BLaER1 (cell line): ENCODE data around the gene VDAC2.
"Not testable (repeated sequence)": the region's sequence is repeated elsewhere in the genome, so short reads cannot be mapped to it uniquely, and the experiment has no call there.

ENCODE experiments used
- H3K27ac ChIP-seq: shearing (Covaris generic); formaldehyde crosslinking; 2 replicates; pipeline ENCODE4 v1.8.1; 2022
- H3K27me3 ChIP-seq: shearing (Covaris generic); formaldehyde crosslinking; 2 replicates; pipeline ENCODE4 v1.8.1; 2022
- H3K36me3 ChIP-seq: shearing (Covaris generic); formaldehyde crosslinking; 2 replicates; pipeline ENCODE4 v1.8.1; 2022
- H3K4me1 ChIP-seq: shearing (Covaris generic); formaldehyde crosslinking; 2 replicates; pipeline ENCODE4 v1.8.1; 2022
- H3K4me2 ChIP-seq: shearing (Covaris generic); formaldehyde crosslinking; 2 replicates; pipeline ENCODE4 v1.8.1; 2022
- H3K4me3 ChIP-seq: shearing (Covaris generic); formaldehyde crosslinking; 2 replicates; pipeline ENCODE4 v1.8.1; 2022
- H3K9ac ChIP-seq: shearing (Covaris generic); formaldehyde crosslinking; 2 replicates; pipeline ENCODE4 v1.8.1; 2022
- H3K9me3 ChIP-seq: shearing (Covaris generic); formaldehyde crosslinking; 2 replicates; pipeline ENCODE4 v1.8.1; 2022
- H4K20me1 ChIP-seq: shearing (Covaris generic); formaldehyde crosslinking; 2 replicates; pipeline ENCODE4 v1.8.1; 2022
- Cebpa-rat ChIP-seq: shearing (Covaris generic); IDR thresholded peaks from 2 replicates; pipeline ENCODE4 v1.8.1; 2022

VDAC2 gene

DNA sequence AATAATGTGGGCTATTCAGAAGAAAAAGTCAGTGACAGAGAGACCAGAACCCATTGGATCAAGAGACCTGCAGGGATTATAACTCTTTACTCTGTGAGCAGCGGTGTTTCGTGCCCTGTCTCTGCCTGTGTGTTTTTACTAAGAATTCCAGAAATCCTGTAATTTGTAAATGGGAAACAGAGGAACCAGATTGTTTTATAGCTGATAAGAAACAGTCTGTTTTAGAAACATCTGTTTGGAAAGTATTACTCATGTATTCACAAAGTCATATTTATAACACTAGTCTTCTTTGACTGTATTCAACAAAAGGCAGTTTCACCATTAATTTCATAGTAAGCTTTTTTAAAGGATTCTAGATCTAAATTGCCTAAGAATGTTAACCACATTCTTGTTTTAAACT, 30.0 kb upstream of the VDAC2 start:
- H3K4me2 ChIP-seq, result no peak overlapping the region
- H3K9ac ChIP-seq, result no peak overlapping the region
- peaks cover 10% of the 10 kb centered on the region; the same call in 1 of the 2 replicates for H4K20me1 ChIP-seq
- no peaks in the 10 kb centered on the region for H3K27me3 ChIP-seq
- H3K4me3 ChIP-seq, result no peak overlapping the region
- no peak for TF ChIP-seq Cebpa-rat
- peaks cover 72% of the 10 kb centered on the region for H3K36me3 ChIP-seq
- no peak overlapping the region for H3K27ac ChIP-seq
- no peaks in the 10 kb centered on the region for H3K9me3 ChIP-seq
- no peaks in the 10 kb centered on the region for H3K4me1 ChIP-seq

DNA sequence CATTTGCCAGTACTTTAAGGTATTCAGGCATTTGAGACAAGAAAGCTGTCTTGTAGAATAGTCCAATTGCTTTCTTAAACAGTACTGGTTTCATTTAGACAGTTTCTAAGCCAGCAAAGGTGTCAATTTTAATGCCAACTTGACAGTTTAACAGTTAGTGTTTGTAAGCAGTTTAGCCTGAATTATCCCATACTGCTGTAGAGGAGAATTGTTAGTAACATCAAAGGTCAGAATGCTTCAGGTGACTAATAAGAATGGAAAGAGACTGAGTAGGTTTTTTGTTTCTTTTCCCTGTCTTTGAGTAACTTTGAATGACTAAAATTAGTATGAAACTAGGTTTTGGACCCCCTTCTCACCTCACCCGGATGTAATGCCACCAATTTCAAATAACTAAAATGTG, 29.5 kb upstream of the VDAC2 start:
- Histone ChIP-seq H3K4me3 (no peak overlapping the region), H3K9me3 (no peaks in the 10 kb centered on the region), H3K27me3 (no peaks in the 10 kb centered on the region), H3K9ac (no peak overlapping the region), H3K36me3 (peaks cover 67% of the 10 kb centered on the region), H3K4me1 (no peaks in the 10 kb centered on the region), H3K27ac (no peak overlapping the region), H3K4me2 (no peak overlapping the region), H4K20me1 (peaks cover 10% of the 10 kb centered on the region; the same call in 1 of the 2 replicates)
- TF ChIP-seq Cebpa-rat, result no peak

DNA sequence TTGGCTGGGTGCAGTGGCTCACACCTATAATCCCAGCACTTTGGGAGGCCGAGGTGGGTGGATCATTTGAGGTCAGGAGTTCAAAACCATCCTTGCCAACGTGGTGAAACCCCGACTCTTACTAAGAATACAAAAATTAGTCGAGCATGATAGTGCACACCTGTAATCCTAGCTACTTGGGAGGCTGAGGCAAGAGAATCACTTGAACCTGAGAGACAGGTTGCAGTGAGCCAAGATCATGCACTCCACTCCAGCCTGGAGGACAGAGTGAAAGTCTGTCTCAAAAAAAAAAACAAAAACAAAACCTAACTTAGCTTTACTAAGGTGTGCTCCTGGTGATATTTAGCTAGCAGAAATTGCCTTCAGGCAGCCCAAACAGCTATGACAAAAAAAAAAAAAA, 24.3 kb upstream of the VDAC2 start:
- H3K4me3 ChIP-seq, result no peak overlapping the region
- no peak overlapping the region for H3K4me2 ChIP-seq
- H3K9ac ChIP-seq, result no peak overlapping the region
- H3K4me1 ChIP-seq, result no peaks in the 10 kb centered on the region
- no peaks in the 10 kb centered on the region for H3K27me3 ChIP-seq
- no peaks in the 10 kb centered on the region for H3K9me3 ChIP-seq
- H3K36me3 ChIP-seq, result peaks cover 29% of the 10 kb centered on the region
- no peak for TF ChIP-seq Cebpa-rat
- no peak overlapping the region for H3K27ac ChIP-seq
- H4K20me1 ChIP-seq, result no peaks in the 10 kb centered on the region

DNA sequence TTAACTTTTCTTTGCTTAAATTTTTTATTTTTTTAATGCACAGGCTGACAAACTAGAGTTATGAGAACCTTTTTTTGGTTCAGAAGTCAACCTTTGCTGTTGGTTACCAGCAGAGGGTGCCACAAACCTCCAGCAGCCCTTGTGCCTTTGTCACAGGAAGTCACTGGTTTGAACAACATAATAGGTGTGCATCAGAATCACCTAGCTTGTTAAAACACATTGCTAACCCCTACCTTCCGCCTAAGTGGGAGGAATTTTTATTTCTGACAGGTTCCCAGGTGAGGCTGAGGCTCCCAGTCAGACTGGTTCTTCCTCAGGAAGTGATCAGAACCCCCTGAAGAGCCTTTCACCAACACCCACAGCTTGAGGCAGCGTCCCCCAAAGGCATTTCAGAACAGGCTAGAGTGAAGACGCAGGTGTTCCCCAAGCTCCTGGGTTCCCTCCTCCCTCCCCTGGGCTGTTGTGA, 22.6 kb upstream of the VDAC2 start:
- no peak overlapping the region for H3K27ac ChIP-seq
- no peak overlapping the region for H3K4me2 ChIP-seq
- no peaks in the 10 kb centered on the region for H3K9me3 ChIP-seq
- peaks cover 27% of the 10 kb centered on the region for H3K36me3 ChIP-seq
- H3K4me3 ChIP-seq, result no peak overlapping the region
- no peaks in the 10 kb centered on the region for H3K4me1 ChIP-seq
- TF ChIP-seq Cebpa-rat, result no peak
- H3K9ac ChIP-seq, result no peak overlapping the region
- H4K20me1 ChIP-seq, result no peaks in the 10 kb centered on the region
- no peaks in the 10 kb centered on the region for H3K27me3 ChIP-seq

DNA sequence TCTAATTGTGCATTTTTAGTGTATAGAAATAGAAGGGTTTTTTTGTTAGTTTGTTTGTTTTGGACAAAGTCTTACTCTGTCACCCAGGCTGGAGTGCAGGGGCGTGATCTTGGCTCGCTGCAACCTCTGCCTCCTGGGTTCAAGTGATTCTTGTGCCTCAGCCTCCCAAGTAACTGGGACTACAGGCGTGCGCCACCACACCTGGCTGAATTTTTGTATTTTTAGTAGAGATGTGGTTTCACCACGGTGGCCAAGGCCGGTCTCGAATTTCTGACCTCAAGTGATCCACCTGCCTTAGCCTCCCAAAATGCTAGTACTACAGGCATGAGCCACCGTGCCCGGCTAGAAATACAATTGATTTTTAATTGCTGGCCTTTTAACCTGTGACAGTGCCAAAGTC, 22.1 kb upstream of the VDAC2 start:
- H3K4me1 ChIP-seq, H3K27ac ChIP-seq, H3K4me3 ChIP-seq, H3K9ac ChIP-seq, H4K20me1 ChIP-seq, H3K4me2 ChIP-seq, H3K9me3 ChIP-seq, H3K27me3 ChIP-seq: not testable (repeated sequence)
- H3K36me3 ChIP-seq, result peaks cover 22% of the 10 kb centered on the region; the same call in 1 of the 2 replicates

DNA sequence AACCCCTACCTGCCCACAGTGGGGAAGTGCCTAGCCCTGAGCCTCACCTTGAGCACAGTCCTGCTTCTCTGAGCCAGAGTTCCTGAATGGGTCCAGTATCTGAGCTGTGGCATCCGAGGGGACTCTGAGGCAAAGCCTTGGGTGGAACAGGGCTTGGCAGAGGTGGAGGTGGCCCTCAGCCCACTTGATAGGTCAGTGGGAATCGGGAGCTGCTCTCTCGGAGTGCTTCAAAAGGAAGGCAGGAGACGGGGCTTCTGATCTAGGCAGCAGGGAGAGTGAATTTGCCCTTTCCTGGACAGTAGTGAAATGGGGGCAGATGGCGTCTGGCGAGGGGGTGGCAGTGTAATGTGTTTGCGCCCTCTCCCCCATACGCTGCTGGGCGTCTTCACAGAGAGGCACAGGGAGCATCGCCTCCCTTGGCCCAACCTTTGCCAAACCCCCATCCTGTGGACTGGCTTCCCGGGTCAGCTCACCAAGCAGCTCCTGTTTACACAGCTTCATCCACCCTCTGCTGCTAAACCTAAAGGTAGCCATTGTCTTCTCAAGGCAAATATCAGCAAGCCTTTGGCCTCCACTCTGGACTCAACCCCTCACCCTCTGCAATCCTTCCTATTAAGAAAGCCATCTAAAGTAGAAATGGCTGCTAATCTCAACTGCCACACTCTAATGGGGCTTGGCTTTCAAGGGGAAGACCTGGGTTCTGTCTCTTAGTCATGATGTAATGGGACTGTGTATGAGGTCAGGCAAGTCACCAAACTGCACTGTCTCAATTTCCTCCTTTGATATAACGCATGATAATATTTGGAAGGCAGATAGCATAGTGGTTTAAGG, 21.1 kb upstream of the VDAC2 start:
- H3K27me3 ChIP-seq, result no peaks in the 10 kb centered on the region
- H3K4me3 ChIP-seq, result no peak overlapping the region
- H3K4me2 ChIP-seq, result no peak overlapping the region
- H3K9me3 ChIP-seq, result no peaks in the 10 kb centered on the region
- no peak overlapping the region for H3K27ac ChIP-seq
- H3K36me3 ChIP-seq, result peaks cover 19% of the 10 kb centered on the region; the same call in 1 of the 2 replicates
- no peaks in the 10 kb centered on the region for H4K20me1 ChIP-seq
- no peak overlapping the region for H3K9ac ChIP-seq
- TF ChIP-seq Cebpa-rat, result no peak
- no peaks in the 10 kb centered on the region for H3K4me1 ChIP-seq

DNA sequence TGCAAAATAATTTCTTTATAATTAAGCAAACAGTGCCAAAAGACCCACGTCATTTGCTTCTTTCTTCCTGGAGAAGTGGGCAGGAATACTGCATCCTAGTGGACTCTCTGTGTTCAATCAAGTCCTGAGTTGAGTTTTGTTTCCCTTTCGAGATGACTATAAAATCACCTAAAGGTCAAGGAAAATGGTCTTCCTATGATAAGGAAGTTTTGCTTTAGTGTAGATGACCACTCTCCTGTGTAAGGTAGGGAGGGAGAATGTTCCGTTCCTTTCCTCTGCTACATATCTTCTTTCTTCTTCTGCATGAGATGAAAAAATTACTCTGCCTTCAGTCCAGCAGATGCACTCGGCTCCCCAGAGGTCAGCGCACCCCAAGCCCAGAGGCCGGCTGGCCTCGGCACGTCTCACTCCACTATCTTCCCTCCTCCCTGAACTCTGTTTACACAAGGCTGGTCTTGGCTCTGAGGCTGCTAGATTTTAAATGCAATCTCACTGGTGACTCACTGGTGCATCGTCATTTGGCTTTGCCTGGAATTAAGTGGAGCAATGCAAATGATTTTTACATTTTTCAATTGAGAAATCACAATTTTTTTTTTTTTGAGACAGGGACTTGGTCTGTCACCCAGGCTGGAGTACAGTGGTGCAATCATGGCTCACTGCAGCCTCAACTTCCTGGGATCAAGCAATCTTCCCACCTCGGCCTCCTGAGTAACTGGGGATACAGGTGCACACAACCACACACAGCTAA, 18.6 kb upstream of the VDAC2 start:
- no peaks in the 10 kb centered on the region for H3K9me3 ChIP-seq
- no peak overlapping the region for H3K4me2 ChIP-seq
- H3K27ac ChIP-seq, result no peak overlapping the region
- H3K4me3 ChIP-seq, result no peak overlapping the region
- H3K27me3 ChIP-seq, result no peaks in the 10 kb centered on the region
- no peak for TF ChIP-seq Cebpa-rat
- no peaks in the 10 kb centered on the region for H3K4me1 ChIP-seq
- H3K36me3 ChIP-seq, result peaks cover 36% of the 10 kb centered on the region; the same call in 1 of the 2 replicates
- no peak overlapping the region for H3K9ac ChIP-seq
- no peaks in the 10 kb centered on the region for H4K20me1 ChIP-seq

DNA sequence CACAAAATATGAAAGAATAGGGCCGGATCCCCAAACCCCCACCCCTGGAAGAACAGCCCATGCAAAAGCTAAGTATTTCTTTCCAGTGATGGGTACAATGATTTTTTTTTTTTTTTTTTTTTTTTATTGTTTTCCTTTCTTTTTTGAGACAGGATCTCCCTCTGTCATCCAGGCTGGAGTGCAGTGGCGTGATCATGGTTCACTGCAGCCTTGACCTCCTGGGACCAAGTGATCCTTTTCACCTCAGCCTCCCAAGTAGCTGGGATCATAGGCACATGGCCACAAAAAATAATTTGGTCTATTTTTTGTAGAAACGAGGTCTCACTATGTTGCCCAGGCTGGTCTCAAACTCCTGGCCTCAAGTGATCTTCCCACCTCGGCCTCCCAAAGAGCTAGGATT, 16.0 kb upstream of the VDAC2 start:
- not testable (repeated sequence) for H3K4me3 ChIP-seq, H3K27me3 ChIP-seq, H3K27ac ChIP-seq, H3K4me2 ChIP-seq, H3K9me3 ChIP-seq, H3K4me1 ChIP-seq, H3K9ac ChIP-seq, H4K20me1 ChIP-seq
- peaks cover 34% of the 10 kb centered on the region; the same call in 1 of the 2 replicates for H3K36me3 ChIP-seq

DNA sequence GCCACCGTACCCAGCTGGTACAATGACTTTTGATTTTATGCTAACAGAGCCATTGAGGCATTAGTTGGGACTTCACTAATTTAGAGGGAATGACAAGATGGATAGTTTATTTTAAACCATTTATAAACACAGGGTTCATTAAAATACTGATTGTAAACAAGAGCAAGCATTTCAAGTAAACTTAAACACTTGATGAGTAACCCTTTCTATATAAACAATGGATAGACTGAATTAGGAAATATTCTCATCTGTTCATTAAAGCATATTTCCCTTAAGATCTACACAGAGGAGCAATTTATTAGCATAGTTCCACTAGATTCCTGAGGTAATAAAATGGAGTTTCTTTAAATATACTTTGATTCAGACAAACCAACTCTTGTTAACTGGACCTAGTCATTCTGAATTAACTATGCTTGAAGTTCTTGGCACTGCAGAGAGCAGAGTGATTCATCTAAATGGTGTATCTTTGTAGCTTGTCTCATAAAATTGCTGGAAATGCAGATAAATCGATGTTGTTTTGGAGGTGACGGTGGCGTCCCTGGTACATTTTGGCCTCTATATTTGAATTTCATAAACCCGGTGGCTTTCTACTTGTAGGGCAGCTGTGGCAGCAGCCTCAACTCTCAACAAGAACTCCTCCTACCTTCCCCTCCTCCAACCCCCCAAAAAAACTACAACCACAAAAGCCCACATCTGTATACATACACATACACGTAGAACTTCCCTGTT, 15.4 kb upstream of the VDAC2 start:
- H4K20me1 ChIP-seq, result no peaks in the 10 kb centered on the region
- TF ChIP-seq Cebpa-rat, result no peak
- H3K4me3 ChIP-seq, result no peak overlapping the region
- H3K27ac ChIP-seq, result no peak overlapping the region
- H3K9ac ChIP-seq, result no peak overlapping the region
- no peaks in the 10 kb centered on the region for H3K27me3 ChIP-seq
- H3K4me2 ChIP-seq, result no peak overlapping the region
- no peaks in the 10 kb centered on the region for H3K4me1 ChIP-seq
- peaks cover 33% of the 10 kb centered on the region; the same call in 1 of the 2 replicates for H3K36me3 ChIP-seq
- no peaks in the 10 kb centered on the region for H3K9me3 ChIP-seq

DNA sequence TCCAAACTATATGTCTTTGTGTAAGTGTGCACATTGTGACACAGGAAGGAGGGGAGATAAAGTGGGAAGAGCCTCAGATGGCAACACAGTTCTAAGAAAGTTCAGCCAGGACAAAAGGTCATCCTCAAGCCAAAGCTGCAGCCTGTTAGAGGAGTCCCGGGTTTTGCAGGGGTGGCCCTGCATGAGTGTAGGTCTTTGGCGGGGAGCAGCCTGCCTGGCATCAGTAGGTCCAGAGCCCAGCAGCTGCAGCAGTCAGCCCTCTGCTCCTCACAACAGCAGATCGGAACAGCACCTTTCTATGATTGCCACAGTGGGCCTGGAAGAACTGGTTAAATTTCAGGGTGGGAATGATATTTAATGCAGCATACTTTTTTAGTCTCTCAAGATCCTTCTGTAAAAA, 13.5 kb upstream of the VDAC2 start:
- Histone ChIP-seq H3K9me3 (no peaks in the 10 kb centered on the region), H3K4me2 (no peak overlapping the region), H3K27ac (no peak overlapping the region), H4K20me1 (no peaks in the 10 kb centered on the region), H3K9ac (no peak overlapping the region), H3K4me3 (no peak overlapping the region), H3K27me3 (no peaks in the 10 kb centered on the region), H3K36me3 (peaks cover 30% of the 10 kb centered on the region; the same call in 1 of the 2 replicates), H3K4me1 (no peaks in the 10 kb centered on the region)
- no peak for TF ChIP-seq Cebpa-rat
